Type B pancreatic cell (in vitro differentiated cells): ENCODE results near the gene ANKRD11. TPM values are rescaled to one million over a fixed set of nuclear protein-coding genes. Genes with fewer than 3 reads are reported as not detected.
A peak's percentile ranks its signal among the peaks of the same experiment; 100 is the strongest.

Experiments used
- DNase-seq: peaks from one replicate; pipeline ENCODE4 v3.0.0; 2021; ENCODE audit warnings: mixed read lengths; ENCODE audit not compliant: unreplicated experiment; ENCODE audit errors: extremely low spot score
- H3K27ac Mint-ChIP-seq: 2 replicates; pipeline ENCODE4 v1.8.0; 2021; ENCODE audit warnings: mild to moderate bottlenecking, mixed read lengths
- H3K27me3 Mint-ChIP-seq: 2 replicates; pipeline ENCODE4 v1.8.0; 2021; ENCODE audit warnings: mixed read lengths
- H3K36me3 Mint-ChIP-seq: 2 replicates; pipeline ENCODE4 v1.8.0; 2021; ENCODE audit warnings: mixed read lengths
- H3K4me1 Mint-ChIP-seq: one replicate; pipeline ENCODE4 v1.8.0; 2021; ENCODE audit warnings: mixed read lengths; ENCODE audit not compliant: unreplicated experiment
- H3K4me3 Mint-ChIP-seq: 2 replicates; pipeline ENCODE4 v1.8.0; 2021; ENCODE audit warnings: mild to moderate bottlenecking, mixed read lengths
- H3K9me3 Mint-ChIP-seq: 2 replicates; pipeline ENCODE4 v1.8.0; 2021; ENCODE audit warnings: mixed read lengths
- CTCF ChIP-seq: fragments of 200-600 bp; sonication (generic); conservative IDR thresholded peaks from 2 replicates; pipeline ENCODE4 v1.5.0; 2021; ENCODE audit warnings: antibody characterized with exemption, mild to moderate bottlenecking
- total RNA-seq: library from RNA; stranded (reverse); gene quantifications from 2 replicates; pipeline ENCODE4 v1.2.1, GENCODE V29; 2021; ENCODE audit warnings: low replicate concordance

The ANKRD11 gene
- total RNA-seq, 1 donor from 2014 or later, result 153 TPM

GRCh38 chr16:89325861-89326471, 164.4 kb downstream of the ANKRD11 start:
- no peaks in the 10 kb centered on the region for H3K9me3 Mint-ChIP-seq
- no peaks in the 10 kb centered on the region for H3K27me3 Mint-ChIP-seq
- H3K4me3 Mint-ChIP-seq, result peak overlapping the region; percentile 73
- H3K36me3 Mint-ChIP-seq, result peaks cover 15% of the 10 kb centered on the region
- H3K27ac Mint-ChIP-seq, result peak overlapping the region; percentile 82
- no peak for DNase-seq
- H3K4me1 Mint-ChIP-seq, result peaks cover 62% of the 10 kb centered on the region
- no peak for TF ChIP-seq CTCF

GRCh38 chr16:89324056-89325010, 166.0 kb downstream of the ANKRD11 start:
- Mint-ChIP-seq H3K9me3 (no peaks in the 10 kb centered on the region), H3K4me3 (peak overlapping the region; percentile 15), H3K27me3 (no peaks in the 10 kb centered on the region), H3K4me1 (peaks cover 74% of the 10 kb centered on the region), H3K27ac (peak overlapping the region; percentile 82), H3K36me3 (peaks cover 15% of the 10 kb centered on the region)
- no peak for TF ChIP-seq CTCF
- no peak for DNase-seq

GRCh38 chr16:89323120-89323960, 167.0 kb downstream of the ANKRD11 start:
- Mint-ChIP-seq H3K27ac (peak overlapping the region; percentile 85), H3K27me3 (no peaks in the 10 kb centered on the region), H3K4me1 (peaks cover 77% of the 10 kb centered on the region), H3K4me3 (peak overlapping the region; percentile 76), H3K36me3 (peaks cover 19% of the 10 kb centered on the region), H3K9me3 (no peaks in the 10 kb centered on the region)
- no peak for TF ChIP-seq CTCF
- no peak for DNase-seq

- no peak for TF ChIP-seq CTCF
- DNase-seq, result no peak
- peaks cover 18% of the 10 kb centered on the region for H3K36me3 Mint-ChIP-seq
- peak overlapping the region; percentile 85 for H3K27ac Mint-ChIP-seq
- H3K9me3 Mint-ChIP-seq, result no peaks in the 10 kb centered on the region
- peak overlapping the region; percentile 76 for H3K4me3 Mint-ChIP-seq
- H3K27me3 Mint-ChIP-seq, result no peaks in the 10 kb centered on the region
- peaks cover 77% of the 10 kb centered on the region for H3K4me1 Mint-ChIP-seq
Measured at GRCh38 chr16:89322321-89323119, 167.8 kb downstream of the ANKRD11 start.
